Glutamatergic neuron (in vitro differentiated cells): ENCODE results near the gene CRACR2B. TPM values are rescaled to one million over a fixed set of nuclear protein-coding genes. Genes with fewer than 3 reads are reported as not detected.
A peak's percentile ranks its signal among the peaks of the same experiment; 100 is the strongest.

Experiments
- DNase-seq: peaks from one replicate; pipeline ENCODE4 v3.0.0; 2022
- H3K27ac Mint-ChIP-seq: one replicate; pipeline ENCODE4 v1.8.0; 2020; ENCODE audit warnings: mild to moderate bottlenecking, mixed read lengths, inconsistent platforms; ENCODE audit not compliant: unreplicated experiment
- H3K27me3 Mint-ChIP-seq: one replicate; pipeline ENCODE4 v1.8.0; 2020; ENCODE audit warnings: mild to moderate bottlenecking, moderate library complexity, mixed read lengths, inconsistent platforms; ENCODE audit not compliant: unreplicated experiment
- H3K36me3 Mint-ChIP-seq: one replicate; pipeline ENCODE4 v1.8.0; 2020; ENCODE audit warnings: mild to moderate bottlenecking, mixed read lengths, inconsistent platforms; ENCODE audit not compliant: unreplicated experiment
- H3K4me1 Mint-ChIP-seq: one replicate; pipeline ENCODE4 v1.8.0; 2020; ENCODE audit warnings: mild to moderate bottlenecking, low read depth, mixed read lengths, inconsistent platforms; ENCODE audit not compliant: unreplicated experiment
- H3K4me3 Mint-ChIP-seq: one replicate; pipeline ENCODE4 v1.8.0; 2020; ENCODE audit warnings: mild to moderate bottlenecking, mixed read lengths, inconsistent platforms; ENCODE audit not compliant: unreplicated experiment
- H3K9me3 Mint-ChIP-seq: one replicate; pipeline ENCODE4 v1.8.0; 2020; ENCODE audit warnings: mild to moderate bottlenecking, moderate library complexity, mixed read lengths, inconsistent platforms; ENCODE audit not compliant: unreplicated experiment
- CTCF ChIP-seq: fragments of 200-600 bp; sonication (generic); IDR thresholded peaks from one replicate; pipeline ENCODE4 v1.5.0; 2021; ENCODE audit not compliant: partially characterized antibody, unreplicated experiment
- total RNA-seq: library from RNA; stranded (reverse); fragmentation: NEBNext Ultra II Directional; extraction: Animal tissue kit (Norgen Biotek cat#: 25700); gene quantifications from one replicate; pipeline ENCODE4 v1.2.1, GENCODE V29; 2021; ENCODE audit not compliant: unreplicated experiment

The CRACR2B gene
- total RNA-seq, 1 donor from 2014 or later = 19.7 TPM

GRCh38 chr11:828506-829175, 922 bp downstream of the CRACR2B start:
- no peak for TF ChIP-seq CTCF
- Mint-ChIP-seq H3K4me1 (peaks cover 11% of the 10 kb centered on the region), H3K27me3 (peaks cover 14% of the 10 kb centered on the region), H3K27ac (no peak overlapping the region), H3K36me3 (no peaks in the 10 kb centered on the region), H3K4me3 (peak overlapping the region; percentile 71), H3K9me3 (peaks cover 7% of the 10 kb centered on the region)
- peak; percentile 40 for DNase-seq

- peaks cover 11% of the 10 kb centered on the region for H3K4me1 Mint-ChIP-seq
- DNase-seq = peak; percentile 32
- TF ChIP-seq CTCF = no peak
- H3K4me3 Mint-ChIP-seq = peak overlapping the region; percentile 65
- H3K36me3 Mint-ChIP-seq = no peaks in the 10 kb centered on the region
- no peak overlapping the region for H3K27ac Mint-ChIP-seq
- peaks cover 11% of the 10 kb centered on the region for H3K9me3 Mint-ChIP-seq
- peaks cover 20% of the 10 kb centered on the region for H3K27me3 Mint-ChIP-seq
Observed at GRCh38 chr11:829176-829846, 1.6 kb downstream of the CRACR2B start.

GRCh38 chr11:829847-830294, 2.2 kb downstream of the CRACR2B start:
- TF ChIP-seq CTCF = no peak
- H3K4me3 Mint-ChIP-seq = no peak overlapping the region
- H3K36me3 Mint-ChIP-seq = no peaks in the 10 kb centered on the region
- H3K9me3 Mint-ChIP-seq = peaks cover 11% of the 10 kb centered on the region
- peaks cover 11% of the 10 kb centered on the region for H3K4me1 Mint-ChIP-seq
- DNase-seq = no peak
- H3K27ac Mint-ChIP-seq = no peak overlapping the region
- peaks cover 20% of the 10 kb centered on the region for H3K27me3 Mint-ChIP-seq

- no peaks in the 10 kb centered on the region for H3K36me3 Mint-ChIP-seq
- DNase-seq = peak; percentile 90
- H3K27me3 Mint-ChIP-seq = peaks cover 18% of the 10 kb centered on the region
- H3K4me3 Mint-ChIP-seq = peak overlapping the region; percentile 42
- peaks cover 11% of the 10 kb centered on the region for H3K4me1 Mint-ChIP-seq
- H3K27ac Mint-ChIP-seq = no peak overlapping the region
- no peak for TF ChIP-seq CTCF
- H3K9me3 Mint-ChIP-seq = peaks cover 11% of the 10 kb centered on the region
Observed at GRCh38 chr11:830295-831117, 2.8 kb downstream of the CRACR2B start.
